Urothelium cell line (cell line): ENCODE data around the gene GBP5.
"Not testable (repeated sequence)": the region's sequence is repeated elsewhere in the genome, so short reads cannot be mapped to it uniquely, and the experiment has no call there.

Experiments
- DNase-seq: peaks from one replicate; pipeline ENCODE4 v3.0.0; 2011; ENCODE audit warnings: low spot score, mixed read lengths
- FAIRE-seq: peaks from 2 replicates; lab custom pipeline; 2011; peaks lifted over from hg19 to GRCh38; lab: Jason Lieb, UNC

The GBP5 gene, protein sequence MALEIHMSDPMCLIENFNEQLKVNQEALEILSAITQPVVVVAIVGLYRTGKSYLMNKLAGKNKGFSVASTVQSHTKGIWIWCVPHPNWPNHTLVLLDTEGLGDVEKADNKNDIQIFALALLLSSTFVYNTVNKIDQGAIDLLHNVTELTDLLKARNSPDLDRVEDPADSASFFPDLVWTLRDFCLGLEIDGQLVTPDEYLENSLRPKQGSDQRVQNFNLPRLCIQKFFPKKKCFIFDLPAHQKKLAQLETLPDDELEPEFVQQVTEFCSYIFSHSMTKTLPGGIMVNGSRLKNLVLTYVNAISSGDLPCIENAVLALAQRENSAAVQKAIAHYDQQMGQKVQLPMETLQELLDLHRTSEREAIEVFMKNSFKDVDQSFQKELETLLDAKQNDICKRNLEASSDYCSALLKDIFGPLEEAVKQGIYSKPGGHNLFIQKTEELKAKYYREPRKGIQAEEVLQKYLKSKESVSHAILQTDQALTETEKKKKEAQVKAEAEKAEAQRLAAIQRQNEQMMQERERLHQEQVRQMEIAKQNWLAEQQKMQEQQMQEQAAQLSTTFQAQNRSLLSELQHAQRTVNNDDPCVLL

DNA sequence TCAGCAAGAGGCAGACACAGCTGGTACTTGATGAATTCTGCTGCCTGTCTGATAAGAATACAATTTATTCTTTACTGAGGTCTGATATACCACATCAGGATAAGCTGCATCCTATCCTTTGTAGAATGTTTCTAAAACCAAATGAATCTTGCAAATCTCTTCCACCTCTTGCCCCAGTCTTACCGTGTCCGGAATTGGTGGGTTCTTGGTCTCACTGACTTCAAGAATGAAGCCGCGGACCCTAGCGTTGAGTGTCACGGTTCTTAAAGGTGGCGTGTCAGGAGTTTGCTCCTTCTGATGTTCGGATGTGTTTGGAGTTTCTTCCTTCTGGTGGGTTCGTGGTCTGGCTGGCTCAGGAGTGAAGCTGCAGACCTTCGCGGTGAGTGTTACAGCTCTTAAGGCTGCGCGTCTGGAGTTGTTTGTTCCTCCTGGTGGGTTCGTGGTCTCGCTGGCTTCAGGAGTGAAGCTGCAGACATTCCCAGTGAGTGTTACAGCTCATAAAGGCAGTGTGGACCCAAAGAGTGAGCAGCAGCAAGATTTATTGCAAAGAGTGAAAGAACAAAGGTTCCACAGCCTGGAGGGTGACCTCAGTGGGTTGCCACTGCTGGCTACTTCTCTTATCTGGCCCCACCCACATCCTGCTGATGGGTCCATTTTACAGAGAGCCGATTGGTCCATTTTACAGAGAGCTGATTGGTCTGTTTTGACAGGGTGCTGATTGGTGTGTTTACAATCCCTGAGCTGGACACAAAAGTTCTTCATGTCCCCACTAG, at the start of gene GBP5:
GBP5 (minus strand) TSS at position 592 of the 773 bp plus-strand sequence. CDS start 3,305 bp downstream, outside the sequence.
- DNase-seq, FAIRE-seq: not testable (repeated sequence)

DNA sequence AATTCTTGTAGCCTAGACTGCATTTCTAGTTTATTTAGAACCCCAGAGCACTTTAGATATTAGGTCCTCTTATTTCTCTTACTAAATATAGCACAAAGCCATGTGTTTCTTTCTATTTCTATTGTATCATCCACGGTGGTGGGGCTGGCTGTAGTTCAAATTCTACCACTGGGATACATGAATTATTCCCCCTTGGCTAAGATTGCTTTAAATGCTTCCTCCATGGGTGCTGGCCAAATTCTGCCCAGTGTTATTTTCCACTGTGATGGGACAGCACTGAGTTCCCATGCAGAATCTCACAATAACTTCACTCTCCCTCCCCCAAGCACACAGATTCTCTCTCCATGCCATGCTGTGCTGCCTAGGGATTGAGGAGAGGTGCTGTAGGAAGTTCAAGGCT, 49.7 kb upstream of the GBP5 start:
- no peak for FAIRE-seq
- DNase-seq = no peak

DNA sequence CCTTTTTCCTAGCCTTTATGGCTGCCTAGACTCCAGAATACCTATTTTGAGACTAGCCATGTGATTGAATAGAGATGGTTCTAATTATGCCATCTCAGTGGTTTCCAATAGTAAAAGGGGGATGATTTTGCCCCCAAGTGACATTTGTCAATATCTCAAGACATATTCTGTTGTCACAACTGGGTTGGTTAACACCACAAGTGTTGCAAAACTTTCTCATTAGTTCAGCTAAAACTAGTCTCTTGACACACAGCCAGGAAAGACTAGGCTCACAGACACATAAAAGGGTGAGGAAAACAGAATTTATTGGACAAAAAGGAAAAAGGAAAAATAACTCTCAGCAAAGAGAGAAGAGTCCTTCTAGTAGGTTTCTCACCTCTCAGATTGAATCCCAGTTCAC, 39.9 kb upstream of the GBP5 start:
- FAIRE-seq = no peak
- no peak for DNase-seq

DNA sequence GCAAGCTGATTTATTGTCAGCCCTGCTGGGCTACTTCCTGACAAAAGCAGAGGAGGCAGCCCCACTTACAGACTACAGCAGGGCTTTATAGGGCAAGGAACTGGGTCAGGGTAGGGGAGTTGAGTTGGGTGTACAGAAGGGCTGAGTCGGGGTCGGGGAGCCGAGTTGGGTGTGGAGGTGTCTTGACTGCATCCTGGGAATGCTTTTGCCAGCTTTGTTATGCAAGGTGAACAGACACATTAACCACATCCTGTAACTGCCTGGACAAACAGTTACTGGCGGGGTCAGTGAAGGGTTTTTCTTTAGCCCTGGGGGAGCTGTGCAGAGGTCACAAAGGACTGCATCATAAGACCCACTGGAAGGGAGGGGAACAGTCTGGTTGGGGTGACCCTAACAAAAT, 39.1 kb upstream of the GBP5 start:
- DNase-seq = peak; percentile 20
- no peak for FAIRE-seq

DNA sequence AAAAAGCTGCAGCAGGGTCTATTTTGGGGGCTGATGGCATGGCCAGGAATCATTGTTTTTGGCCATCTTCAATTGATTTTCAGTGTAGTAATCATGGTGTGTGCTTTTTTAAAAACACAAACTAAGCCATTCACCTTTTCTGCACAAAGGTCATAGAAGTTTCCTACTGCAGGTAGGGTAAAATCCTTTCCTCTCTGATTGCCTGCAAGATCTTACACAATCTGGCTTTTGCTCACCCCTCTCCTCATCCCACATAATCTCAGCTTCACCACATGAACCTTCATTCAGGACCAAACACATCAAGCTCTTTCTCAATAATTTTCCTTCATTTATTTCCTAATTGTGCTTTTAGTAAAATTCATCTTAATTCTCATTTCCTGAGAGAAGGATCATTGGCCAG, 38.3 kb upstream of the GBP5 start:
- DNase-seq = no peak
- FAIRE-seq = no peak

DNA sequence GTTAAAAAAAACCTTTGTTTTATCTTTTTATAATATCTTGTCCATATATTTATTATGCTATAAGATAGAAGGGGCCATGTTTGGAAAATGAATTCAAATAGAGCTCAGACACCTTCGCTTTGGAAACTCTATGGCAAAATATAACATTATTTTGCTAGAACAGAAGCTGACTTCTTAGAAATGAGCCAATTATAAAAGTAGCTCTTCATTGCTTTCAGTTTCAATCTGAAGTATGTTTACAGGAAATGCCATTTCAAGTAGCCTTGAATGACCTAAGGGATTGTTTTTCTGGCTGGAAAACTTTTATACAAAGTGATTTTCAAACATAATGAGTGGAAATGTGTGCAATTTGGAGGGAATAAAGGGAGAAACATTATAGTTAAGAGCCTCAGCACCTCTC, 37.8 kb upstream of the GBP5 start:
- FAIRE-seq = no peak
- no peak for DNase-seq

DNA sequence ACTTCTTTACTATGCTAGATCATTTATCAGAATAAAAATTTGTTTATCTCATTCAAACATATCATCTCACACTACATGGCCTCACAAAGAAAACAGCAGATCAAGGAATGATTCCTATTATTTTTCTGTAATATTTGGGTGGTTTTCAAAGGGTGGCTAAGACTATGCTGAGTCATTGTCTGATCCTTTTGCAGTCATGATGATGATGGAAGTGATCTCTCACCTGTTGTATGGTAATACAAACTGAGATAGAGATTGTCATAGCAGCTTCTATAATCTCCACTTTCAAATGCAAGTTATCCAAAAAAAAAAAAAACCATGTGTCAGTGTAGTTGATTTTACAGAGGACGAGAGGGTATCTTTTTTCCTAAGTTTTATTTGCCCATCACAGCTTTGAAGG, 37.2 kb upstream of the GBP5 start:
- no peak for DNase-seq
- no peak for FAIRE-seq

DNA sequence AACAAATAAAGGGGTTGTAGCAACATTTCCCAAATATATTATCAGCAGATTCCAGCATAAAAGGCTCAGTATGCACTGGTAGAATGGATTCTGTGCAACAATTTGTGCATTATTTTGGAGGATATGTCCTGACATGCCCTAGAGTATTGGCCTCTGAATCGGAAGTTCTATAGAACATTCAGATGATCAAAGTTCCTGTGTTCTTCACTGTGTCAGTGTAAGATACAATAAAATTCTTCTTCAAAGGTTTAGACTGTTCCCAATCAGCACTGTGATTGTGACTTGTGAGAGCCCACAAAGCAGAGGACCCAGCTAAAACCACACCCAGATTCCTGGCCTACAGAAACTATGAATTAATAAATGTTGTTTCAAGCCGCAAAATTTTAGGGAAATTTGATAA, 33.6 kb upstream of the GBP5 start:
- no peak for DNase-seq

DNA sequence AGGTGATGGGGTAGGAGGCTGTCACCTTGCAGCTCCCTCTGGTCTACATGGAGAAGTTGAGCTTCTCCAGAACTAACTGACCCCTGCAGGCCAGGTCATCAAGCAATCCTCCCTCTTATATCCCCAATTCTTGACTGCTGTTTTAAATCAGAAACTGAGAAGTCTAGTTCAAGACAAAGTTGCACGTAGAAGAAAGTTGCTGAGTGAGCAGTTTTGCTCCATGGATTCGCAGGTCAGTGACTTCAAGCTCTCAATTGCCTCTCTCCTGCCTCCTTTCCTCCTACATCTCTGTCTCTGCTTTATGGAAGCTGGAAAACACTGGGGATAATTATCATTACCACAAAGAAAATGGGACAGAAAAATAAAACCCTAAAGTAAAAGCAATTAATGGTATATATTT, 32.8 kb upstream of the GBP5 start:
- DNase-seq (no peak), FAIRE-seq (no peak)

More for the DNA sequence above, 33.6 kb upstream of the GBP5 start:
- no peak for FAIRE-seq

DNA sequence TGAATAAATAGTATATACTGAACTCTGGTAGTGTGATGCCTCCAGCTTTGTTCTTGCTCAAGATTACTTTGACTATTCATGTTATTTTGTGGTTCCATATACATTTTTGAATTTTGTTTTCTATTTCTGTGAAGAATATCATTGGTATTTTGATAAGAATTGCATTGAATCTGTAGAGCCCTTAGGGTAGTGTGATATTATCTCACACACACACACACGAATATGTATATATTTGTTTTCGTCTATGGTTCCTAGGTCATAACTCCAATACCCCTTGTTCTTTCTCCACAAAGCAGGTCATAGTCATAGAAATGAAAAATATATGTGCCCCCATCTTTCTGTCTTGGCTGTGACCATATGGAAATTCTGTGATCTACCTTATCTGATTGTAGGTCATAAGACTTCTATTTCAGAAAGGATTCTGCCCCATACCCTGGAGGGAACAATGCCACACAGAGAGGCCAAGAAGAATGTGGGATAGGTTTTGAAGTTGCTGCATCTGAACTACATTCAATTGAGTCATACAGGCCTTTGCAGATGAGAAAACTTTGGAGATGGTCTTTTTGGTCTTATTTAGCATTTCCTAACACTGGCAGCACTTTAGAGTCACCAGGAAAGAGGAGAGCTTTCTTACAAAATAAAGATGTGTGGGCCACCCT, 32.0 kb upstream of the GBP5 start:
- no peak for DNase-seq
- no peak for FAIRE-seq

DNA sequence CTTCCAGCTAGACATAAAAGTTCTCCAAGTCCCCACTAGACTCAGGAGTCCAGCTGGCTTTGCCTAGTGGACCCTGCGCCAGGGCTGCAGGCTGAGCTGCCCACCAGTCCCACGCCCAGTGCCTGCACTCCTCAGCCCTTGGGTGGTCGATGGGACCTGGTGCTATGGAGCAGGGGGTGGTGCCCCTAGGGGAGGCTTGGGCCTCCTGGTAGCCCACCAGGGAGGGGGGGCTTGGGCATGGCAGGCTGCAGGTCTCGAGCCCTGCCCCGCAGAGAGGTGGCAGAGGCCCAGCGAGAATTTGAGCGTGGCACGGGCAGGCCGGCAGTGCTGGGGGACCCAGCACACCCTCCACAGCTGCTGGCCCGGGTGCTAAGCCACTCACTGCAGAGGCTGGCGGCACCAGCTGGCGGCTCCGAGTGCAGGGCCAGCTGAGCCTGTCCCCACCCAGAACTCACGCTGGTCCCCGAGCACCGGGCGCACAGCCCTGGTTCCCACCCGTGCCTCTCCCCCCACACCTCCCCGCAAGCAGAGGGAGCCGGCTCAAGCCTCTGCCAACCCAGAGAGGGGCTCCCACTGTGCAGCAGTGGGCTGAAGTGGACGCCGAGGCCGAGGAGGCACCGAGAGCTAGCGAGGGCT, 30.2 kb upstream of the GBP5 start:
- no peak for FAIRE-seq
- no peak for DNase-seq

DNA sequence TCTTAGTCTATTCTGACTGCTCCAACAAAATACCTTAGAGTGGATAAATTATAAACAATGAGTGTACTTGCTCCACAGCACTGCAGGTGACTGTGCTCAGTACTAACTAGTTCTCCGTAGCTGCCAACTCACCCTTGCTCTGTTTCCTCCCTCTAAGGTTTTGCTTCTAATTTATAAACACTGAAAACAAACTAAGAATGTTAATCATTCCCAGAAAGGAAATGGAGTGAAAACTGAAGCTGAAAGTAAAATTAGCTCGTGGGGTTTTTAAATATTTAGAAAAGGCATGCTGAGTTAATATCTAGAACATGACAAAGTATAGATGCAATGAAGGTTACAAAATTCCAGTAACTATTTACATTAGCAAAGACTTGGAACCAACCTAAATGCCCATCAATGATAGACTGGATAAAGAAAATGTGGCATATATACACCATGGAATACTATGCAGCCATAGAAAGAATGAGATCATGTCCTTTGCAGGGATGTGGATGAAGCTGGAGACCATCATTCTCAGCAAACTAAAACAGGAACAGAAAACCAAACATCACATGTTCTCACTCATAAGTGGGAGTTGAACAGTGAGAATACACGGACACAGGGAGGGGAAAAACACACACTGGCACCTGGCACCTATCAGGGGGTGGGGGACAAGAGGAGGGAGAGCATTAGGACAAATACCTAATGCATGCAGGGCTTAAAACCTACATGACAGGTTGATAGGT, 27.2 kb upstream of the GBP5 start:
- FAIRE-seq, DNase-seq: not testable (repeated sequence)

DNA sequence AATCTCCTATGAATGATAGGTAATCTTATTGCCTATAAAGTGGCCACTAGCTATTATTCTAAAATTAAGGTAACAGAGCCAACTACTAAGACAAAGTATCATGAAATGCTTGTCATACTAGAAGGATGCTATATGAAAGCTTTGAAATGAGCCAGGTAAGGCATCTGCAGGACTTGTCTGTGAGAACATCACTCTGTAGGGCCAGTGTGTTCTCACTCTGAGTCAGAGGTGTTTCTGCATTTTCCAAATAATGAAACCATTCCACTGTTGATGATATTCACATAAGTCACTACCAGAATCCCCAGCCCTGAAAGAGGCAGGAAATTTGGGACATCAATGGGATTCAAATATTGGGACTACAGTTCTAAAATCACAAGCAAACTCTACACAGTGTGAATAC, 25.8 kb upstream of the GBP5 start:
- no peak for FAIRE-seq

DNA sequence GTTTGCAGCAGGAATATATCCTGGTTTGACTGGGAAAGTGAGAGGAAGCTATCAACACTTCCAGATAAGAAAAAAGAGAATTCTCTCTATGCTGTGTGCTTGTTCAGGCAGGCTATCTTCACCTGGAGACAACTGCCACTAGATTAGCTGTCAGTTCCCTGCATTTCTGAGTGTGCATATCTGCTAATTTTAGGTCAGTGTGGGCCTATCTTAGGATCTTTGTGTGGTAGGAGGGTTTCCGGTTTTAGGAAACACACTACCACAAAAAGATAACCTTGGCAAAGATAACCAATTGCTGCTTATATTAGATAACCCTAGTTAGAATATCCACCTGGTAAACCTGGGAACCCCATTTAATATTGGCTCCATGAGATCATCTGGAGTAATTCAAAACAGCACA, 22.5 kb upstream of the GBP5 start:
- no peak for DNase-seq
- no peak for FAIRE-seq

More for the DNA sequence above, 25.8 kb upstream of the GBP5 start:
- no peak for DNase-seq

DNA sequence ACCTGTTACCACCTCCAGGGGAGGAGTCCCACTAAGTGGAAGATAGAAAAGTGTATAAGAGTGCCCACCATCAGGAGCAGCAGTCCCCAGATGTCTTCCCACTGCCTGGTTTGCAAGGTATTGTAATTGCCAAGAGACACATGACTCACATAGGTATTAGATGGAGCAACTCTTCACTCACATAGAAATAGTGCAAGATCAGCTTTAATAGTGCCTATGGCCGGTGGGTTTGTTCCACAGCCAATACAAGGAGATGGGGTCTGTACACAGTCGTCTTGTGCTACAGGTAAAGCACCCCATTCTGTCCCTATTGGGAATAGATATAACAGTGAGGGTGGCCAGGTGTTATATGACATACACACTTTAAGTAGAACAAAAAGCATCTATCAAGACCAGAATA, 18.6 kb upstream of the GBP5 start:
- no peak for FAIRE-seq
- DNase-seq = no peak

DNA sequence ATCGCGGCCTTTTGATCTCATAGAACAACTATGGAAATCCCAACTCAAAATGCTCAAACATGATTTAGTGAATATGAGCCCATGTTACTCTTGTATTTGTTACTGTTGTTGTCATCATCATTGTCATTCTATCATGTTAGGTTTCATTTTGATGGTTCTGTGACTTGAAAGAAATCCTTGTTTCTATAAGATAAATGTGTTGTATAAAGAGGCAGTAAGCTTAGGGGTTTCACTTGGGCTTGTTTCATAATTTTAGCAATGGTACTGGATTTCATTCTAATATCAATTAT, 15.3 kb upstream of the GBP5 start:
- DNase-seq = no peak
- no peak for FAIRE-seq

DNA sequence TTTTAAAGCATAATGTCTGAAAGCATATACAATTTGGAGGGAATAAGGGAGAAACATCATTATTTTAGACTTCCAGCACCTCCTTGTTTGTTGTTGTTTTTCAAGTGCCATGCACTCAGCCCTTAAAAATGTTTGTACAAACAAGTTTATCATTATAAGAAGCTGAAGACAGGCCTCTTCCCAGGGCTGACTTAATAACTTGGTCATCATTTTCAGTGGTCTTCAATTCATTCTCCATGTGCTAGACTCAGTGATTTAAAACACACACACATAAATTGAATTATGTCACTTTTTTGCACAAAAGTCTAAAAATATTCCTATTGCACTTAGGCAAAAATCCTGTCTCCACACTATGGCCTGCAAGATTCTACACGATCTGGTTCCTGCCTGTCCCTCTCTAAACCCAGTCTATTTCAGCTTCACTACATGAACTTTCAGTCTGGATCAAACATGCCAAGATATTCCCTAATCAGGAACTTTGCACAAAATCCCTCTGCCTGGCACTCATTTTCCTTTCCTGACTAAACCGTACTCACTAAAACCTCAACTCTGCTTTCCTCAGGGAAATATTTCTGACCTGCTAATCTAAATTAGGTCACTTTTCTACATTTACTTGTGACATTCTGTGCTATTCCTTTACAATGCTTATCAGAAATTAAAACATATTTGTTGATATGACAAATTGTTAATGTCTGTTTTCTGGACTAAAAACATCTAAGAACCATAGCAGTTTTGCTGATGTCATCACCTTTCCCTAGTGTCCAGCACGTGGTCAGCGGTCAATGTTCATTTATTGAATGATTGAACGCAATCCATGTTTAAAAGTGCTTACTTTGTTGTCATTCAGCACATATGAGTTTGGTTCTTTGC, 14.8 kb upstream of the GBP5 start:
- DNase-seq (no peak), FAIRE-seq (no peak)

DNA sequence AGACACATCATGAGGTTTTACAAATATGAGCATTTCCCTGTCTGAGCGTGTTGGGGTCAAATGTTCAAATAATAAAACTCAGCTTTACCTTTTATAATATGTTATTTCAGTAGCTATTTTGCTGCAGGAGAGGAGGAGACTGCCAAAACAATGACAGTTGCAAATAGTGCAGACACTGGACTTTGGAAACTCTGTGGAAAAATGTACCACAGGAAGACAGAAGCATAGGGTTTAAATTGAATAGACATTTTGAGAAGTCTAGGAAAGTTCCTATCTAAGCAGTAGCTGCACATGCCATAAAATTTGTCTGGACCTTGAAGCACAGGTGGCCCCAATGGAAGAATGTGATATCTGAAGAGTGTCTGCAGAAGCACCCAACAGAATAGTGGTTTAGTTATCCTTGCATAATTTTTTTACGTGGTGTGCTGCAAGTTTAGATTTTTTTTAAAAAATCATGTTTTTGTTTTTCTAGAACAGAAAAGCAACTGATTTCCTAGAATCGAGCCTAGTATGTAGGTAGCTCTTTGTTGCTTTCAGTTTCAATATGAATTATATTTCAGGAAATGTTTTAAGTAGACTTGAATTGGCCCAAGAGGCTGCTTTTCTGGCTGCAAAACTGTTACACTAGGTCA, 14.0 kb upstream of the GBP5 start:
- no peak for DNase-seq
- FAIRE-seq = no peak
